ENCODE results near the gene PTGES.
A peak's percentile ranks its signal among the peaks of the same experiment; 100 is the strongest.

PTGES gene

GRCh38 chr9:129733632-129733953 lies 19.2 kb downstream of the PTGES start:
- Histone ChIP-seq H3K27me3 (ENCODE audit: control insufficient read depth, insufficient read depth, low read length) (no peaks in the 10 kb centered on the region), H3K36me3 (ENCODE audit: control insufficient read depth, insufficient read depth, low read length) (no peaks in the 10 kb centered on the region), H3K4me3 (ENCODE audit: low read length) (no peak overlapping the region), H3K4me1 (ENCODE audit: control insufficient read depth, insufficient read depth, low read length) (peaks cover 3% of the 10 kb centered on the region), H3K27ac (ENCODE audit: low read depth, low read length) (no peak overlapping the region), H3K9ac (ENCODE audit: low read length) (no peak overlapping the region)

GRCh38 chr9:129732946-129733631 lies 19.8 kb downstream of the PTGES start:
- H3K4me1 ChIP-seq (ENCODE audit: control insufficient read depth, insufficient read depth, low read length) = peaks cover 2% of the 10 kb centered on the region
- no peaks in the 10 kb centered on the region for H3K27me3 ChIP-seq (ENCODE audit: control insufficient read depth, insufficient read depth, low read length)
- H3K4me3 ChIP-seq (ENCODE audit: low read length) = no peak overlapping the region
- H3K27ac ChIP-seq (ENCODE audit: low read depth, low read length) = no peak overlapping the region
- no peak overlapping the region for H3K9ac ChIP-seq (ENCODE audit: low read length)
- no peaks in the 10 kb centered on the region for H3K36me3 ChIP-seq (ENCODE audit: control insufficient read depth, insufficient read depth, low read length)

GRCh38 chr9:129732100-129732499 lies 20.7 kb downstream of the PTGES start:
- no peaks in the 10 kb centered on the region for H3K4me1 ChIP-seq (ENCODE audit: control insufficient read depth, insufficient read depth, low read length)
- H3K4me3 ChIP-seq (ENCODE audit: low read length) = no peak overlapping the region
- H3K27ac ChIP-seq (ENCODE audit: low read depth, low read length) = no peak overlapping the region
- H3K36me3 ChIP-seq (ENCODE audit: control insufficient read depth, insufficient read depth, low read length) = no peaks in the 10 kb centered on the region
- H3K9ac ChIP-seq (ENCODE audit: low read length) = no peak overlapping the region
- no peaks in the 10 kb centered on the region for H3K27me3 ChIP-seq (ENCODE audit: control insufficient read depth, insufficient read depth, low read length)

- H3K36me3 ChIP-seq (ENCODE audit: control insufficient read depth, insufficient read depth, low read length) = no peaks in the 10 kb centered on the region
- no peaks in the 10 kb centered on the region for H3K4me1 ChIP-seq (ENCODE audit: control insufficient read depth, insufficient read depth, low read length)
- H3K4me3 ChIP-seq (ENCODE audit: low read length) = no peak overlapping the region
- no peak overlapping the region for H3K27ac ChIP-seq (ENCODE audit: low read depth, low read length)
- H3K27me3 ChIP-seq (ENCODE audit: control insufficient read depth, insufficient read depth, low read length) = no peaks in the 10 kb centered on the region
- H3K9ac ChIP-seq (ENCODE audit: low read length) = no peak overlapping the region
These were observed 21.3 kb downstream of the PTGES start for GRCh38 chr9:129731477-129732085.

- H3K36me3 ChIP-seq (ENCODE audit: control insufficient read depth, insufficient read depth, low read length) = no peaks in the 10 kb centered on the region
These were observed 24.1 kb downstream of the PTGES start for GRCh38 chr9:129728744-129729143.

GRCh38 chr9:129726322-129727160 lies 26.3 kb downstream of the PTGES start:
- Histone ChIP-seq H3K27me3 (ENCODE audit: control insufficient read depth, insufficient read depth, low read length) (no peaks in the 10 kb centered on the region), H3K9ac (ENCODE audit: low read length) (no peak overlapping the region), H3K36me3 (ENCODE audit: control insufficient read depth, insufficient read depth, low read length) (no peaks in the 10 kb centered on the region), H3K4me3 (ENCODE audit: low read length) (peak overlapping the region; percentile 46), H3K4me1 (ENCODE audit: control insufficient read depth, insufficient read depth, low read length) (no peaks in the 10 kb centered on the region), H3K27ac (ENCODE audit: low read depth, low read length) (no peak overlapping the region)

More at GRCh38 chr9:129728744-129729143, 24.1 kb downstream of the PTGES start:
- H3K9ac ChIP-seq (ENCODE audit: low read length) = no peak overlapping the region
- H3K27ac ChIP-seq (ENCODE audit: low read depth, low read length) = no peak overlapping the region
- H3K27me3 ChIP-seq (ENCODE audit: control insufficient read depth, insufficient read depth, low read length) = no peaks in the 10 kb centered on the region
- no peaks in the 10 kb centered on the region for H3K4me1 ChIP-seq (ENCODE audit: control insufficient read depth, insufficient read depth, low read length)
- H3K4me3 ChIP-seq (ENCODE audit: low read length) = no peak overlapping the region

- Histone ChIP-seq H3K4me3 (ENCODE audit: low read length) (no peak overlapping the region), H3K27ac (ENCODE audit: low read depth, low read length) (no peak overlapping the region), H3K9ac (ENCODE audit: low read length) (no peak overlapping the region), H3K27me3 (ENCODE audit: control insufficient read depth, insufficient read depth, low read length) (no peaks in the 10 kb centered on the region), H3K4me1 (ENCODE audit: control insufficient read depth, insufficient read depth, low read length) (no peaks in the 10 kb centered on the region), H3K36me3 (ENCODE audit: control insufficient read depth, insufficient read depth, low read length) (no peaks in the 10 kb centered on the region)
These were observed 27.0 kb downstream of the PTGES start for GRCh38 chr9:129725795-129726251.

GRCh38 chr9:129724456-129725190 lies 28.2 kb downstream of the PTGES start:
- Histone ChIP-seq H3K27ac (ENCODE audit: low read depth, low read length) (no peak overlapping the region), H3K9ac (ENCODE audit: low read length) (no peak overlapping the region), H3K4me1 (ENCODE audit: control insufficient read depth, insufficient read depth, low read length) (no peaks in the 10 kb centered on the region), H3K36me3 (ENCODE audit: control insufficient read depth, insufficient read depth, low read length) (no peaks in the 10 kb centered on the region), H3K4me3 (ENCODE audit: low read length) (no peak overlapping the region), H3K27me3 (ENCODE audit: control insufficient read depth, insufficient read depth, low read length) (no peaks in the 10 kb centered on the region)

GRCh38 chr9:129722913-129723312 lies 29.9 kb downstream of the PTGES start:
- Histone ChIP-seq H3K9ac (ENCODE audit: low read length) (no peak overlapping the region), H3K27me3 (ENCODE audit: control insufficient read depth, insufficient read depth, low read length) (no peaks in the 10 kb centered on the region), H3K27ac (ENCODE audit: low read depth, low read length) (no peak overlapping the region), H3K4me3 (ENCODE audit: low read length) (no peak overlapping the region), H3K4me1 (ENCODE audit: control insufficient read depth, insufficient read depth, low read length) (no peaks in the 10 kb centered on the region), H3K36me3 (ENCODE audit: control insufficient read depth, insufficient read depth, low read length) (no peaks in the 10 kb centered on the region)

GRCh38 chr9:129720865-129721545 lies 31.8 kb downstream of the PTGES start:
- no peak overlapping the region for H3K27ac ChIP-seq (ENCODE audit: low read depth, low read length)
- H3K4me1 ChIP-seq (ENCODE audit: control insufficient read depth, insufficient read depth, low read length) = no peaks in the 10 kb centered on the region
- H3K27me3 ChIP-seq (ENCODE audit: control insufficient read depth, insufficient read depth, low read length) = no peaks in the 10 kb centered on the region
- no peaks in the 10 kb centered on the region for H3K36me3 ChIP-seq (ENCODE audit: control insufficient read depth, insufficient read depth, low read length)
- H3K9ac ChIP-seq (ENCODE audit: low read length) = no peak overlapping the region
- H3K4me3 ChIP-seq (ENCODE audit: low read length) = no peak overlapping the region

GRCh38 chr9:129720181-129720864 lies 32.5 kb downstream of the PTGES start:
- no peaks in the 10 kb centered on the region for H3K36me3 ChIP-seq (ENCODE audit: control insufficient read depth, insufficient read depth, low read length)
- H3K27me3 ChIP-seq (ENCODE audit: control insufficient read depth, insufficient read depth, low read length) = no peaks in the 10 kb centered on the region
- no peak overlapping the region for H3K4me3 ChIP-seq (ENCODE audit: low read length)
- no peak overlapping the region for H3K27ac ChIP-seq (ENCODE audit: low read depth, low read length)
- H3K9ac ChIP-seq (ENCODE audit: low read length) = no peak overlapping the region
- H3K4me1 ChIP-seq (ENCODE audit: control insufficient read depth, insufficient read depth, low read length) = no peaks in the 10 kb centered on the region
